Embryonic facial prominence (tissue), 1 donor: ENCODE data around the gene SEC61B.
"Not testable (repeated sequence)": the region's sequence is repeated elsewhere in the genome, so short reads cannot be mapped to it uniquely, and the experiment has no call there.

Experiments
- DNase-seq: peaks from one replicate; pipeline ENCODE4 v3.0.0-alpha.2; 2016; ENCODE audit errors: extremely low spot score

SEC61B gene

GRCh38 chr9:99235926-99236634 is 14.0 kb downstream of the SEC61B start:
- no peak for DNase-seq

DNA sequence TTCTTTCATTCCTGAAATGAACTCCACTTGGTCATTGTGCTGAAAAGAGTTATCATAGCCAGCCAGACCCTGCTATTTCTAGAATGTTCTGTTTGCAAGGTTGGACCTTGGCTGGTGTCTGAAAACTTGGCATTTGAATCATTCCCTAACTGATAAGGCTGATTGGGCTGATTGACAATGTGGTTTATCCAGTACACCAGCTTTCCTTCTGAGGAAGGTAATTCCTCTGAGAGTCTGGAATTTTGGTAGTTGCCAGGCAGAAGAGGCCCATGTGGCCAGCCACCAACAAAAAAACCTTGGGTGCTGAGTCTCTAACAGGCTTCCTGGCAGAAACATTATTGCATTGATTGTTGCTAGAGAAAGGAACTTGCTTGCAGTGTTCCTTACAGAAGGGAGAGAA is 15.3 kb downstream of the SEC61B start:
- DNase-seq = no peak

DNA sequence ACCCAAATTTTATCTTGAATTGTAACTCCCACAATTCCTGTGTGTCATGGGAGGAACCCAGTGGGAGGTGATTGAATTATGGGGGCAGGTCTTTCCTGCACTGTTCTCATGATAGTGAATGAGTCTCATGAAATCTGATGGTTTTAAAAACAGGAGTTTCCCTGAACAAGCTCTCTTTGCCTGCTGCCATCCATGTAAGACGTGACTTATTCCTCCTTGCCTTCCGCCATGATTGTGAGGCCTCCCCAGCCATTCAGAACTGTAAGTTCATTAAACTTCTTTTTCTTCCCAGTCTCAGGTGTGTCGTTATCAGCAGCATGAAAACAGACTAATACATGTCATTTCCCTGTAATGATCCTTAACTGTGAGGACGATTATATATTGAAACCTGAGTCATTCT is 15.8 kb downstream of the SEC61B start:
- DNase-seq = not testable (repeated sequence)

DNA sequence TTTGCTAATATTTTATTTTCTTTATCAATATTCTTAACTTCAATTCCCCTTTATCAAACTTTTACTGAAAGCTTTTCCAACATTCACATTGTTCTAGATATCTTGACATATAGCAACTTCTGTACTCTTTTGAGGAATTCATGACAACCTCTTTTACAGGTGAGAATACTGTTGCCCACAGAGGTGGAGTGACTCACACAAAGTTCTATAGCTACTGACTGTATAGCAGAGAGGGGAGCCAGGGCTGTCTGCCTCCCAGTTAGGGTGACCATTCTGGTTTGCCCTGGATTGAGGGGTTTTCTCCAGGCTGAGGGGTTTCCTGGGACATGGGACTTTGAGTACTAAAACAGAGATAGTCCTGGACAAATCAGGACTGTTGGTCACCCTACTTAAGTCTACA is 16.2 kb downstream of the SEC61B start:
- DNase-seq = no peak

DNA sequence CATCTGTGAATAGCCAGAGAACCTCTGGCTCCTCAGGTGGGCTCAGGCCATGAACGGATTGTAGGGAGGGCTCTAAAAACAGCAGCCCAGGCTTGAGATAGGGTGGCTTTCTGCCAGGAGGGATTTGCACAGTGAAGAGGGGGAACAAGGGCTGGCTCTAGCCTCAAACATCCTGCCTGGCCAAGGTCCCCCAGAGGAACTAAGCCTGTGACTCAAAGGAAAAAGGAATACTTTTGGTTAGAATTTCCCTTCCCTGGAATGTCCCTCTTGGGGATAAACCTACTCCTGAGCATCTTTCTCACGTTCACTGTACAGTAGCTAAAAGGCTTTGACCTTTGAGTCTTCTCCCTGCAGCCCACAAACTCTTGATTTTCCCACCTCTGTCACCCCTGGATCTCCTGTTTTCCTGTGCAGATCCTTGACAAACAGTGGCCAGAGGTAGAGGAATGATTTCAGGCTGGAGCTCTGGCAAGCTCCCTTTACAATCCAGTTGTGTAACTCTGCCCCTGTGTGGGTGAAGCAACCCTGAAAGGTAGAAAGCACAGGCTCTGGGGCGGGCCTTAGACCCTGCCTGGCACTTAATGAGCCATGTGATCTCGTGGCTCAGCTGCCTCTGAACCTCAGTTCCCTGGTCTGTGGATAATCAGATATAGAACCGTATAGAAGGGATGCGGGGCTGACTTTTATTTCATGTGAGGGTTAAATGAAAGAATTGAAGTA is 17.4 kb downstream of the SEC61B start:
- no peak for DNase-seq

DNA sequence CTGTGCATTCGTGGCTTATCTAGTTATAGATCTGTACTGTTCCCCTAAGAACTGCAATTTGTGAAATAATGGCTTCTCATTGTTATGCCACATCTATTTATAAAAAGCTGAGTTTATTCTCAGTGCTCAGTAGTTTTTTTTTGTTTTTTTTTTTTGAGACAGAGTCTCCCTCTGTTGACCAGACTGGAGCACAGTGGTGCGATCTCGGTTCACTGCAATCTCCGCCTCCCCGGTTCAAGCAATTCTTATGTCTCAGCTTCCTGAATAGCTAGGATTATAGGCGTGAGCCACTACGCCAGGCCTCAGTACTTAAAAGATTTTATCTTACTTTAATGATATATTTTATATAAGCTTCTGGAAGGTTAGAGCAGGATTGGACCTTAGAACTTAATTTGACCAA is 19.0 kb downstream of the SEC61B start:
- DNase-seq = no peak

GRCh38 chr9:99244344-99245260 is 22.5 kb downstream of the SEC61B start:
- DNase-seq = no peak

DNA sequence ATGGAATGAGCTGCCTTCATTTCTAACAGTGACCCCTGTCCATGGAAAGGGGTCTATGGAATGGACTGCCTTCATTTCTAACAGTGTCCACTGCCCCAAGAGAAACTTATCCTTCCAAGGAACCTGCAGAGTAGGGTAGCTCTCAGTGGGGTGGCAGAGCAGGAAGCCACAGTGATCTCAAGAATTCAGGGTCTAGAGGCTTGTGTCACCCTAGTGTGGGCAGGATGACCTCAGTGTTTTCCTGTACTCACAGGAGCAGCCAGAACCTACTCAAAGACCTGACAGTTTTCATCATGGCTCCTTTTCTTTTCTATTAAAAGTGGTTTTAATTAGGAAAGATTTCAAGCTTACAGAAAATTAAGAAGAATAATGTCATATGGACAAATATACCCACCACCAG is 27.5 kb downstream of the SEC61B start:
- DNase-seq = no peak

DNA sequence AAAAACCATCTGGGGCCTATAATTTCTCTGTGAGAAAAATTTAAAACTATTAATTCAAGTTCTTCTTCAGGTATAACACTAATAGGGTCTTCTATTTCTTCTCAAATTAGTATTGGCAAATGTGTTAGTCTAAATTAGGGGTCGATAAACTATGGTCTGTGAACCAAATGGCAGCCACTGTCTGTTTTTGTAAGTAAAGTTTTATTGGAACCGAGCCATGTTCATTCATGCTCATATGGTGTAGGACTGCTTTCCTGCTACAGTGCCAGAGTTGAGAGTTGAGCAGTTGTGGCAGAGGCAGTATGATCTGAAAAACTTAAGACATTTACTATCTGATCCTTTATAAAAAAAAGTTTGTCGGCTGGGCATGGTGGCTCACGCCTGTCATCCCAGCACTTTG is 29.1 kb downstream of the SEC61B start:
- no peak for DNase-seq

- DNase-seq = no peak
Measured at GRCh38 chr9:99253134-99253533, 31.1 kb downstream of the SEC61B start.

- DNase-seq = no peak
Measured at GRCh38 chr9:99253772-99254431, 31.8 kb downstream of the SEC61B start.

- DNase-seq = no peak
Measured at GRCh38 chr9:99255651-99256050, 33.6 kb downstream of the SEC61B start.

- DNase-seq = no peak
Measured at GRCh38 chr9:99257723-99258389, 35.8 kb downstream of the SEC61B start.

DNA sequence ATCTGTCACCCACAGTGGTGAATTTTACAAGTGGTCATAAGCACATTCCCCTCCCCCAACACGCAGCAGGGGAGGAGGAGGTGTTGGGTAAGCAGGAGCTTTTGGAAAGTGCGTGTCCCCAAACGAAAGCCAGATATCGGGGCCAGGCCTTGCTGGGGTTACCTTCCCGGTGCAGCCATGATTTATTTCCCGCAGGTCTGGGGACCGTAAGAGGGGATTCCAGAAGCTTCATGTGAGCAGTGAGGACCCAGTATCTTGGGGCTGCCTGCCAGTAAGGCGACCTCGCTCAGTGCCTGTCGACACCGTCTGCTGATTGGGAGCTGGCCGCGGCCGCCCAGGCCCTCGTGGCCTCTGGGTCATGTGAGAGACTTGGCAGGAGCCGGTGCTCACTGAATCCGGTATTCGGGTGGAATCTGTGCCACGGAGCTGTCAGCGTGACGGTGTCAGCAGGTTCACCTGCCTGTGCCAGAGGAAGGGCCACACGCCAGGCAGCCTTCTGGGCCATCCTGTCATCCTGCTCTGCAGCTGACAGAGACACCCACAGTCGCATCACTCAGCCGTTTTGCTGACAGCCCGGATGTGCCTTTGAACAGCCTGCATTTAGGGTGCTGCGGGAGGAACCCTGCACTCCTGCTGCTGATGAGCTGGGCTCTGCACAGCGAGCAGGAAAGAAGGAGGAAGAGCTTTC is 37.3 kb downstream of the SEC61B start:
- DNase-seq = no peak

DNA sequence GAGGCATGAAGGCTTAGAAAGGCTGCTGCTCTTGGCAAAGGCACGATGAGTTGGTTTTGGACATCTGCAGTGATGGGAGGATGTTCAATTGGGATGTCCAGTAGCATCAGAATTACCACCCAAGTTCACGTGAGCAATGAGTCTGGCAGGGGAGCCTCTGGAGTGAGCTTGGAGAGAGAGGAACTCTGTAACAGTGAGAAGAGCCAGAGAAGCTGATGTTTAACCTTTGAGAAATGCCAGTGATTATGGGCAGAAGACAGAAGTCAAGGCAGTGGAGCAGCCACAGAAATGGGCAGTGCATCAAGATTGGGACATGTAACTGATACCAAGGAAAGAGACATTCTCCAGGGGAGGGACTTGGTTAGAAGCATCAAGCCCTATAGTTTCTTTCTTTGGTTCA is 39.8 kb downstream of the SEC61B start:
- DNase-seq = no peak

- DNase-seq = no peak
Measured at GRCh38 chr9:99262949-99263418, 40.9 kb downstream of the SEC61B start.

DNA sequence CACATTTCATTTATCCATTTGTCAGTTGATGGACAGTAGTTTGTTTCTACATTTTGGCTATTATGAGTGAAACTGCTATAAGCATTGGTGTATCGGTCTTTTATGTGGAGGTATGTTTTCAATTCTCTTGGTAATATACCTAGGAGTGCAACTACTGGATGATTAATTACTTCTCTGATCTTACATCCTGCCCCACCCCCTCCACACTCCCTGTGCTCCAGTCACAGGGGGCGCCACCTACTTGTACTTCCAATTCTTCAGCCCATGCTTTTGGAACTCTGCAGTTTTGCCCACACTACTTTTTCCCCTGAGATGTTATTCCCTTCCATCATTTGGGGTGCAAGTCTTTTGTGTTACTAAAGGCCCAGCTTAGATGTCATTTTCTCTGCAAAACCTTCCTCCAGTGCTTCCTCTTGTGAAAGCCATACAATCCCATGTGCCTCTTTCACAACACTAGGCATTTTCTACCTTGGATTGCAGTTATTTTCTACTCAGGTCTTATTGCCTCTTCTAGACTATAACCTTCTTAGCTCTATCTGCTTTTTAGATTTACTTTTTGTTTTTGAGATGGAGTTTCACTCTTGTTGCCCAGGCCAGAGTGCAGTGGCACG is 42.1 kb downstream of the SEC61B start:
- no peak for DNase-seq

GRCh38 chr9:99265691-99266090 is 43.6 kb downstream of the SEC61B start:
- DNase-seq = no peak

DNA sequence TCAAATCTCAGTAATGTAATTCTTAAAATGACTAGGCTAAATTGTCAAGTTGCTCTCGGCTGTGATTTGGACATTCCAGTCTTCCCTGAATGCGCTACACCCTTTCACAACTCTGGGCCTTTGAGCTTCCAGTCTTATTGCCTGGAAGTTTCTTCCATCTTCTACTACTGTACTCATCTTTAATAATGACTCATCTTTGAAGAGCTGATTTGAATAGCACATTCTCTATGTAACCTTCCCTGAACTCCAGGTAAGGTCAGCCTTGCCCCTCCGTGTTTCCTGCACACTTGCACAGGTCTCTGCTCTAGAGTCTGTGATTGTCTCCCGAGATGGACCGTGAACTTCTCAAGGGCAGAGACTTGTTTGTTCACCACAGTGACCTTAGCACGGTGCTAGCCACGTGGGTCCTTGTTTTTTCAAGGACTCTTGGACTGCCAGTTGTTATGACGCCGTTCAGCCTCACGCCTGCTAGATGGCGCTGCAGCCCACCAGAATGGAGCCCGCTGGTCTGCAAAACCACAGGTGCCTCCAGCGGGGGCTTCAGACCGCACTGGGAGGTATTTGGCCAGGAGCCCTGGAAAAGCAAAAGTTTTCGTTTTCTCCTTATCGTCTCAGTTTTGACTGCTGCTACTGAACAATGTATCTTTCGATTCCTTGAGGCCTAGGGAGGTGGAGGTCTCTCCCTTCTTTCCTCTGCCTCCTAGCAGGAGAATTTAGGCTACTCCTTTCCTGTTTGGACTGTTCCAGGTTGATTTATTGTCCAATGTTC is 44.4 kb downstream of the SEC61B start:
- peak; percentile 54 for DNase-seq
